ENCODE data around the gene MRPS25.
"Not testable (repeated sequence)": the region's sequence is repeated elsewhere in the genome, so short reads cannot be mapped to it uniquely, and the experiment has no call there.

GRCh38 chr3:14999182-14999581 lies 65.9 kb downstream of the MRPS25 start:
- TF ChIP-seq EZH2 (IDR thresholded peaks at IDR 0.05); POLR2AphosphoS5 (IDR thresholded peaks at IDR 0.05; ENCODE audit: borderline replicate concordance, low read depth, low read length); FOXP2 (optimal IDR thresholded peaks at IDR 0.05; ENCODE audit: control extremely low read depth, extremely low read length, insufficient read depth): not testable (repeated sequence)

All from SK-N-MC (cell line).